ENCODE data around the gene ADGRG7.

- TF ChIP-seq GATA3 (IDR thresholded peaks at IDR 0.05; ENCODE audit: low read depth, low read length), result no peak
- TF ChIP-seq GATA2 (IDR thresholded peaks at IDR 0.05; ENCODE audit: low read depth, low read length), result no peak
Observed at GRCh38 chr3:100615684-100616083, 6.3 kb downstream of the ADGRG7 start.

All from SH-SY5Y (cell line).